H1 (cell line): ENCODE measurements around the gene SH2D4B. TPM values are rescaled to one million over a fixed set of nuclear protein-coding genes. Genes with fewer than 3 reads are reported as not detected.

ENCODE experiments used
- CHD7 ChIP-seq: fragments of 300-600 bp; sonication (generic); IDR thresholded peaks from 2 replicates; pipeline ENCODE4 v1.7.1; 2012; ENCODE audit warnings: low read length, moderate library complexity, mild to moderate bottlenecking, inconsistent platforms; ENCODE audit not compliant: insufficient replicate concordance
- E2F6 ChIP-seq: IDR thresholded peaks from 2 replicates; pipeline ENCODE4 v1.6.1; 2012; ENCODE audit warnings: inconsistent platforms
- HDAC2 ChIP-seq, 2 experiments: fragments of 300-600 bp in 1 of 2; sonication (generic) in 1 of 2; IDR thresholded peaks; 2 replicates each; pipeline ENCODE4 v1.6.1; 2011 to 2012; ENCODE audit warnings: low read depth in 2 of 2, low read length in 2 of 2, mild to moderate bottlenecking in 2 of 2, moderate library complexity in 2 of 2, borderline replicate concordance in 1 of 2, inconsistent platforms in 1 of 2
- PHF8 ChIP-seq: fragments of 200-600 bp; sonication (generic); conservative IDR thresholded peaks from 2 replicates; pipeline ENCODE4 v1.7.1; 2012; ENCODE audit warnings: low read depth, mild to moderate bottlenecking, inconsistent platforms, low read length, moderate library complexity
- POLR2A ChIP-seq, 2 experiments: IDR thresholded peaks; 1 replicate in 1 of 2; 2 replicates in 1 of 2; pipeline ENCODE4 v1.6.1; 2011; ENCODE audit warnings: low read depth in 2 of 2, low read length in 2 of 2, mild to moderate bottlenecking in 2 of 2; ENCODE audit errors: control extremely low read depth in 1 of 2
- POU5F1 ChIP-seq: IDR thresholded peaks from 2 replicates; pipeline ENCODE4 v1.6.1; 2011; ENCODE audit warnings: low read depth, mild to moderate bottlenecking, low read length, moderate library complexity
- TAF7 ChIP-seq: optimal IDR thresholded peaks from 2 replicates; pipeline ENCODE3; 2011; ENCODE audit warnings: low read depth, mild to moderate bottlenecking, inconsistent platforms, low read length, moderate library complexity, borderline replicate concordance
- polyA plus RNA-seq, 7 experiments: library from polyadenylated mRNA; depleted of rRNA in 3 of 7; stranded (reverse) in 5 of 7; unstranded in 2 of 7; fragments of >200 nt in 5 of 7; fragments of 200-250 nt in 2 of 7; gene quantifications; 1 replicate in 5 of 7; 2 replicates in 1 of 7; 4 replicates in 1 of 7; pipeline versions ENCODE4 v1.2.1 to v1.2.3, GENCODE V29; 2011 to 2013; ENCODE audit warnings: missing spikeins in 2 of 7, mixed read lengths in 2 of 7
- total RNA-seq: library from RNA; stranded (reverse); fragmentation: NEBNext Ultra II Directional; extraction: Animal tissue kit (Norgen Biotek cat#: 25700); gene quantifications from 2 replicates; pipeline ENCODE4 v1.2.1, GENCODE V29; 2021

Gene SH2D4B
- total and polyA plus RNA-seq, 2 of the 8 experiments (the other 6 are each of a cell fraction or from before 2014, with no cell fraction given), result 0.06 to 0.13 TPM

- TF ChIP-seq E2F6 (no peak), TAF7 (no peak), POLR2A (IDR thresholded peaks at IDR 0.05; ENCODE audit: control extremely low read depth in 1 of 2, low read depth in 2 of 2, low read length in 2 of 2) (no peak), POU5F1 (no peak), PHF8 (no peak), CHD7 (no peak), HDAC2 (IDR thresholded peaks at IDR 0.05; ENCODE audit: borderline replicate concordance in 1 of 2, low read depth in 2 of 2, low read length in 2 of 2) (no peak)
Measured at GRCh38 chr10:80622153-80622552, 84.5 kb downstream of the SH2D4B start (continued).
